WI38 (cell line): ENCODE results near the gene DCLK2.

Source experiments
- H3K4me3 ChIP-seq: 2 replicates; pipeline ENCODE4 v1.5.1; 2011; ENCODE audit warnings: low read depth, mild to moderate bottlenecking, control low read depth, low read length
- CTCF ChIP-seq: IDR thresholded peaks from 2 replicates; pipeline ENCODE4 v1.5.1; 2012; ENCODE audit warnings: low read depth, mild to moderate bottlenecking, control low read depth, low read length

Gene DCLK2

DNA sequence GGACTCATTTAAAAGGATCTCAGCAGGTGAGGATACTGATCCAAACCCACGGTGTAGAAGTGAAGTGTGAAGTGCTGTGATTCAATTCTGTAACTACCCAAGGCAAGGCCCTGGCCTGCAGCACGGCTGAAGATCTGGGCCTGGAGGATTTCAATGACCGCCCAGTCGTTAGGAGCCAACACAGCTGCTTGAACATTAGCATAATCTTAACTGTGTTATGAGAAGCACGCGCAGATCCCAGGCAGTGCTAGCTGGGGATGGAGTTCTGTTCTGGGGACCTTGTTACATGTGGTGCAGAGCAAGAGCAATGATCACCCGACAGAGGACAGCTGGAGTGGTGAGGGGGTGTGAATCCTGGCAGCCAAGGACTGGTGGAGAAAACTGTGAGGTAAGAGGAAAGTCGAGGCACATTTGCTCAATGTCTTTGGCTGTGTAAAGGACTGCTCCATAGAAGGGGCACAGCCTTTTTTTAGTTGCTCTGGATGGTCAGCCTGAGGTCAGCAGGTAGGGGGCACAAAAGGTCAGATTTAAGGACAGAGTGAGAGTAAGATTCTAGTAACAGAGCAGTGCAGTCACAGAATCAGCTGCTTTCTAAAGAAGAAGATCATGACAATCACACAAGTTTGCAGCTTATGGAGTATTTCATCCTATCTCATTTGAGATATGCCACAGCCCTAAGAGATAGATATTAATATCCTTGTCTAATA lies 181.8 kb downstream of the DCLK2 start:
- no peak overlapping the region for H3K4me3 ChIP-seq
- TF ChIP-seq CTCF: no peak

DNA sequence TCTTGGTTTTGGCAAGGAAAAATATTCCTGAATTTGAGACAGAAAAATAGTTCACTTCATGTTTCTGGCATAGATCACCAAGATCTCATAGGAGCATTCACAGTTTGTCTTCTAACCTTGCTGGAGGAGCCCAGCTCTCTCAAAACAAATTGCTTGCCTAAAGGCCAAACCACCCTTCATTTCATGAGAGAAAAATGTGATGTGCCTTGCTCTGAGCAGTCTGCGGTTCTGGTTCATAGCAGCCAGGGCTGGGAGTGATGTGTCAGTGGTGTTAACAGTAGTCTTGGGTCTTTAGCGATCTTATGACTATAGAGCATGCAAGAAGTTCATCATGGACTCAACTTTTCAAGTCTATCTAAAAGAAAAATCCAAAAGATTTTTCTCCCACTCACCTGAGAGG lies 183.3 kb downstream of the DCLK2 start:
- no peak overlapping the region for H3K4me3 ChIP-seq
- TF ChIP-seq CTCF: no peak

- TF ChIP-seq CTCF: no peak
- H3K4me3 ChIP-seq: no peak overlapping the region
These were observed 184.4 kb downstream of the DCLK2 start for GRCh38 chr4:150262611-150263010.

- no peak for TF ChIP-seq CTCF
- H3K4me3 ChIP-seq: no peak overlapping the region
These were observed 186.4 kb downstream of the DCLK2 start for GRCh38 chr4:150264595-150265161.

- H3K4me3 ChIP-seq: no peak overlapping the region
- no peak for TF ChIP-seq CTCF
These were observed 187.6 kb downstream of the DCLK2 start for GRCh38 chr4:150265806-150266205.

GRCh38 chr4:150268444-150268843 lies 190.2 kb downstream of the DCLK2 start:
- TF ChIP-seq CTCF: no peak
- H3K4me3 ChIP-seq: no peak overlapping the region

- no peak overlapping the region for H3K4me3 ChIP-seq
- no peak for TF ChIP-seq CTCF
These were observed 200.0 kb downstream of the DCLK2 start for GRCh38 chr4:150278206-150278605.
